Karpas-422 (cell line): ENCODE data around the gene GLIS1. TPM values are rescaled to one million over a fixed set of nuclear protein-coding genes. Genes with fewer than 3 reads are reported as not detected.

Experiments used
- DNase-seq: peaks from one replicate; pipeline ENCODE4 v3.0.0-alpha.2; 2015
- H2AFZ ChIP-seq: fragments of 200-600 bp; sonication (generic); 2 replicates; pipeline ENCODE4 v1.6.1; 2014; ENCODE audit warnings: antibody characterized with exemption, low read length, mixed read lengths
- H3K27ac ChIP-seq: fragments of 200-600 bp; sonication (generic); 2 replicates; pipeline ENCODE4 v1.5.1; 2014; ENCODE audit warnings: mild to moderate bottlenecking, low read length, moderate library complexity
- H3K27me3 ChIP-seq: fragments of 200-600 bp; sonication (generic); 2 replicates; pipeline ENCODE4 v1.6.1; 2014; ENCODE audit warnings: low read length, mixed read lengths
- H3K36me3 ChIP-seq: fragments of 200-600 bp; sonication (generic); 2 replicates; pipeline ENCODE4 v1.6.1; 2014; ENCODE audit warnings: low read length, mixed read lengths; ENCODE audit not compliant: insufficient read depth
- H3K4me1 ChIP-seq: fragments of 200-600 bp; sonication (generic); 2 replicates; pipeline ENCODE4 v1.6.1; 2014; ENCODE audit warnings: mild to moderate bottlenecking, low read length, mixed read lengths
- H3K4me2 ChIP-seq: fragments of 200-600 bp; sonication (generic); 2 replicates; pipeline ENCODE4 v1.6.1; 2014; ENCODE audit warnings: low read length, low read depth, mild to moderate bottlenecking; ENCODE audit not compliant: poor library complexity, severe bottlenecking
- H3K4me3 ChIP-seq: fragments of 200-600 bp; sonication (generic); 2 replicates; pipeline ENCODE4 v1.5.1; 2014; ENCODE audit warnings: mild to moderate bottlenecking, antibody characterized with exemption, low read length, mixed read lengths
- H3K79me2 ChIP-seq: fragments of 200-600 bp; sonication (generic); 2 replicates; pipeline ENCODE4 v1.6.1; 2014; ENCODE audit warnings: mild to moderate bottlenecking, low read length, mixed read lengths
- H3K9ac ChIP-seq: fragments of 200-600 bp; sonication (generic); 2 replicates; pipeline ENCODE4 v1.6.0; 2014; ENCODE audit warnings: low read length
- H3K9me2 ChIP-seq: fragments of 200-600 bp; sonication (generic), shearing (Covaris generic); replicated peaks from 2 replicates; pipeline ENCODE4 v1.6.0; 2014; ENCODE audit warnings: mild to moderate bottlenecking, low read length, moderate library complexity; ENCODE audit not compliant: insufficient read depth
- H3K9me3 ChIP-seq: fragments of 300-700, 200-600 bp; sonication (generic); 2 replicates; pipeline ENCODE4 v1.6.1; 2014; ENCODE audit warnings: low read length, mixed read lengths
- H4K20me1 ChIP-seq: fragments of 200-600 bp; sonication (generic); 2 replicates; pipeline ENCODE4 v1.6.1; 2014; ENCODE audit warnings: mild to moderate bottlenecking, antibody characterized with exemption, low read length, low read depth; ENCODE audit not compliant: insufficient read depth
- total RNA-seq: library from RNA; depleted of rRNA; stranded (reverse); fragments of >200 nt; shearing (Covaris generic); gene quantifications from 2 replicates; pipeline ENCODE4 v1.2.3, GENCODE V29; 2014; ENCODE audit warnings: low replicate concordance

GLIS1 gene
- total RNA-seq, 1 experiment from 2014 or later: not detected

DNA sequence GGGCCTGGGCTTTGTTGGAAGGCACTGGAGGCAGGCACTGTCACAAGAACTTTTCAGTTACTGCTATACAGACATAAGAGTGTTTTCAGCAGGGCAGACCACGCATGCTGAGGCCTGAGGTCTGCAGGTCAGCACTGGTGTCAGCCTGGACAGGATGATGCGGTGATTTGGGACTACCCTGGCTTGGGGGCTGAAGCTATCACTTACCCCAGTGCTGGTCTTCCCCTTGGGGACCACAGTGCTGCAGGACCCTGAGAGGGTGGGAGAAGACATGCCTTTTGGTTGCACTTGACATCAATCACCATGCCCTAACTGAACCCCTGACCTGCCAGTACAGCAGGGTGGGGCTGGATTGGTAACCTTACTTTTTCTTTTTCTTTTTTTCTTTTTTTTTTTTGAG is 270.6 kb downstream of the GLIS1 start:
- Histone ChIP-seq H3K4me1 (no peaks in the 10 kb centered on the region), H3K36me3 (no peaks in the 10 kb centered on the region), H3K27ac (no peak overlapping the region), H3K27me3 (no peaks in the 10 kb centered on the region), H3K9ac (no peak overlapping the region), H3K4me2 (no peak overlapping the region), H3K9me3 (no peaks in the 10 kb centered on the region), H3K9me2 (no peaks in the 10 kb centered on the region), H3K79me2 (no peaks in the 10 kb centered on the region), H3K4me3 (no peak overlapping the region), H2AFZ (no peak overlapping the region), H4K20me1 (no peaks in the 10 kb centered on the region)
- no peak for DNase-seq

DNA sequence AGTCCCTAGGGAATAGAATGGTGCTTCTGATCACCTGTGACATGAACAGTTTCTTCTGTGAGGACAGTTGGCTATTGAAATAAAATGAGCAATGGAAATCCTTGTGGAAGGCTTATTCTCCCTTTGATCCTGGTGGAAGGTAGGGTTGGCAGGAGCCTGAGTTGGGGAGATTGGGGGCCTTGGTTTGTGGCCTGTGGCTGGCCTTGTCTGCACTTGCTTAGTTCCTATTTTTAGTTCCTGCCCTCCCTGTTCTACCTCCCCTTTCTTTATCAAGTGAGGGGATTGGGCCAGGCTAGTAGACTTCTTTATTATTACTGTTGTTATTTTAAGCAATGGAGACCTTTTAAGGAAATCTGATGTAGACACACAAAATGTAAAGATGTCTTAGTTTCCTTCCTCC is 271.6 kb downstream of the GLIS1 start:
- H3K4me1 ChIP-seq: no peaks in the 10 kb centered on the region

DNA sequence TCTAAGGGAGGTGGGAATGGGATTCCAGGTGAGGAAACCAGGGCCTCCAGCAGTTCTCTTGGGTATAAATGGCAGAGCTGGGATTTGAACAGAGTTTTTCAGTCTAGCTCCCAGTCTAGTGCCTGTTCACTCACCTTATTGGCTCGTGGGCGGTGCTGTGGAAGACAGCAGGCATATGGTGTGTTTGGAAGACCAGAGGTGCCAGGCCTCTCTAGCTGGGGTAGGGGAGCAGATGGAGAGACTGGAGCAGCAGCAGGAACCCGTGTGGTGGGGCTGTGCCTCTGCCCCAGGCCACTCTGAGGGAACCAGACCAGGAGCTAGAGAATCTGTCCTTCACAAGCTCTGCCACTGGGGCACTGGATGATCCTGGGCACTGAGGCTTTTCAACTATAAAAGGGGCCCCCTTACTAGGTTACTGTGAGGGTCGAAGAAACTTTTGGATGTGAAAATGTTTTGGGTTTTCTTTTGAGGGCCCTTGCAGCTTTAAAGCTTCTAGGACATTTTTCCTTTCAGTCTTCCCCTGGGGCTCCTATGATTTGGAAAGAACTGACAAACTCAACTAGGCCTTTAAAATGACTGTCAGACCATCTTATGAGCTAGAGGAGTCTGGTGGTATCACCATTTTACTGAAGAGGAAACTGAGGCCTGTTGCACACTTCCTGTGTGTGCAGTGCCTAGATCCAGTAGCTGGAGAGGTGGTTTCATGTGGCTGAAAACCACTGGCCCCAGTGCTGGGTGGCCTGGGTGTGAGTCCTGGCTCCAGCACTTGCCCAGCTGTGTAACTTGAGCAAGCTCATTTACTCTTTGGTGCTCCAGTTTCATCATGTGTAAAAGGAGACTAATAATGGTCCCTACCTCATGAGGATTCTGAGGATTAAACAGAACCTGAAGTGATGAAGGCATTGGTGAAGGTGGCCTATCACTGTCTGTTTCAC is 273.7 kb downstream of the GLIS1 start:
- no peaks in the 10 kb centered on the region for H3K79me2 ChIP-seq
- no peak overlapping the region for H3K9ac ChIP-seq
- no peak overlapping the region for H2AFZ ChIP-seq
- H3K27me3 ChIP-seq: no peaks in the 10 kb centered on the region
- H3K9me2 ChIP-seq: no peaks in the 10 kb centered on the region
- H3K4me2 ChIP-seq: no peak overlapping the region
- no peaks in the 10 kb centered on the region for H3K36me3 ChIP-seq
- H4K20me1 ChIP-seq: no peaks in the 10 kb centered on the region
- H3K4me1 ChIP-seq: no peaks in the 10 kb centered on the region
- DNase-seq: no peak
- no peak overlapping the region for H3K27ac ChIP-seq
- H3K9me3 ChIP-seq: no peaks in the 10 kb centered on the region
- no peak overlapping the region for H3K4me3 ChIP-seq

More for the DNA sequence above, 271.6 kb downstream of the GLIS1 start:
- no peaks in the 10 kb centered on the region for H3K27me3 ChIP-seq
- no peak for DNase-seq
- H4K20me1 ChIP-seq: no peaks in the 10 kb centered on the region
- H3K9ac ChIP-seq: no peak overlapping the region
- H3K27ac ChIP-seq: no peak overlapping the region
- H3K4me2 ChIP-seq: no peak overlapping the region
- H3K79me2 ChIP-seq: no peaks in the 10 kb centered on the region
- no peak overlapping the region for H2AFZ ChIP-seq
- no peaks in the 10 kb centered on the region for H3K36me3 ChIP-seq
- H3K9me3 ChIP-seq: no peaks in the 10 kb centered on the region
- no peak overlapping the region for H3K4me3 ChIP-seq
- H3K9me2 ChIP-seq: no peaks in the 10 kb centered on the region

DNA sequence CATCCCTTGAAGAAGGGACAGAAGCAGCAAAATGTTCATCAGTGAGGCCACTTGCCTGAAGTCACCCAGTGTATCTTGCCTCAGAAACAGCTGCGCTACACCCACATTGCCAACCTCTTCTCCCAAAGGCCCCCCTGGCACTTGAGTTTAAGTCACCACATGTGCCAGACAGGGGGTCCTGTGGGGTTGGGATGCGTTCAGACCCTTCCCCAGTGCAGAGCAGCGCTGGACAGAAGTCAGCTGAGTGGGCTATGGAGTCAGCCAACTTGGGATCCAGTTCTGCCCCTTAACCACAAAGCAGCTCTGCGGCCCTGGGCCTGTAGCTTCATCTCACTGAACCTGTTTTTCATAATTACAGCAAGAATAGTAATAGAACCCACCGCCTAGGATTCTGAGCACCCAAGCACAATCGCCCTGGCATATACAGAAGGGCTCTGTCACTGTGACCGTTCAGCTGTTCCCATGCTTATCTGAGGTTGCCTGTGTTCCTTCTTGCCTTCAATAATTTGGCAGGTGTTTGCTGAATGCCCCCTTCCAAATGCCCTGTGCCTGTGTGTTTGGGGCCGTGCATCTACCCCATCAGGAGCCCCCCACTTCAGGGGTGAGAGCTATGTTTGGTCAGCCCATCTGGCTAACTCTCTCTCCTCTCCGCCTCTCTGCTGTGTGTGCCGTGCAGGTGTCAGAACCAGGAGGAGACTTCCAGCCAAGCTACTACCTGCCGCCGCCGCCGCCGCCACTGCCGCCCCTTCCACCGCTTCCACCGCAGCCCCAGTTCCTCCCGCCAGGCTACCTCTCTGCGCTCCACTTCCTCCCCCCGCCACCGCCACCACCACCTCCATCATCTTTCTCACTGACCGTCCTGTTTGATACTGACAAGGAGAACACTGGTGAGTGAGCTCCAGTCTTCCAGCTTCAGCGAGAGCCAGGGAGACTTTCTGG is 274.7 kb downstream of the GLIS1 start:
- Histone ChIP-seq H3K9me3 (no peaks in the 10 kb centered on the region), H3K27me3 (no peaks in the 10 kb centered on the region), H4K20me1 (no peaks in the 10 kb centered on the region), H3K79me2 (no peaks in the 10 kb centered on the region), H3K4me2 (no peak overlapping the region), H3K4me3 (no peak overlapping the region), H2AFZ (no peak overlapping the region), H3K36me3 (no peaks in the 10 kb centered on the region), H3K27ac (no peak overlapping the region), H3K9me2 (no peaks in the 10 kb centered on the region), H3K9ac (no peak overlapping the region), H3K4me1 (no peaks in the 10 kb centered on the region)
- peak; percentile 38 for DNase-seq

DNA sequence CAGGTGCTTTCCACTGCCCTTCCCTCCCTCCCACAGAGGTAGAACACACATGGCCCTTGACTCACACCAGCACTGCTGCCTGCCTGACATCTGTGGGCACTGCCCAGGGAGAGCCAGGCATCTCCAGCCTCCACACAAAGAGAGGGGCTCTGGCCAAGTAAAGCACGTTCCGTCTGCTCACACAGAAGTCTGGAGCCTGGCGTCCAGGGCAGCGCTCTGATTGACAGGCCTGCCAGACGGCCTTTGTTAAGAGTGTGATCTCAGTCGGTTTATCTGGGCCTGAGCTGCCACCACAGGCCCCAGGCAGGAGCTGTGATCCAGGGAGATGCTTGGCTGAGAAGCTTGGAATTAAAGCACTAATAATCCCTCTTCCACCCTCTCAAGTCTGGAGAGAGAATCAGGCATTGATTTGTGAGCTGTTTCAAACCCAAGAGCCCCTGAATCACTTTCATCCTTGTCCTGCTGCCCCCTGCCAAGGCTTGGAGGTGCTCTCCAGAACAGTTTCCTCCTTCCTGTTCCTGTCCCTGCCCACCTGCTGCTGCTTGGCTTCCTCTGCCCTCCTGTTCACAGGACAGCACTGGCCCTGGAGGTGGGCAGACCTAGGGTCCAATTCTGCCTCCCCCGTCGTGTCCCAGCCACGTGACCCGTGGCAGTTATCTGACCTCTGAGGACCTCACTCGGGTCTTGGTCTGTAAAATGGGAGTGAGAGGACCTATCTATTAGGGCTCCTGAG is 276.0 kb downstream of the GLIS1 start:
- H2AFZ ChIP-seq: no peak overlapping the region
- no peaks in the 10 kb centered on the region for H3K27me3 ChIP-seq
- H3K9ac ChIP-seq: no peak overlapping the region
- no peaks in the 10 kb centered on the region for H3K9me3 ChIP-seq
- H3K4me1 ChIP-seq: no peaks in the 10 kb centered on the region
- H3K79me2 ChIP-seq: no peaks in the 10 kb centered on the region
- no peaks in the 10 kb centered on the region for H4K20me1 ChIP-seq
- no peaks in the 10 kb centered on the region for H3K9me2 ChIP-seq
- no peak overlapping the region for H3K27ac ChIP-seq
- H3K36me3 ChIP-seq: no peaks in the 10 kb centered on the region
- H3K4me3 ChIP-seq: no peak overlapping the region
- H3K4me2 ChIP-seq: no peak overlapping the region
- DNase-seq: no peak

DNA sequence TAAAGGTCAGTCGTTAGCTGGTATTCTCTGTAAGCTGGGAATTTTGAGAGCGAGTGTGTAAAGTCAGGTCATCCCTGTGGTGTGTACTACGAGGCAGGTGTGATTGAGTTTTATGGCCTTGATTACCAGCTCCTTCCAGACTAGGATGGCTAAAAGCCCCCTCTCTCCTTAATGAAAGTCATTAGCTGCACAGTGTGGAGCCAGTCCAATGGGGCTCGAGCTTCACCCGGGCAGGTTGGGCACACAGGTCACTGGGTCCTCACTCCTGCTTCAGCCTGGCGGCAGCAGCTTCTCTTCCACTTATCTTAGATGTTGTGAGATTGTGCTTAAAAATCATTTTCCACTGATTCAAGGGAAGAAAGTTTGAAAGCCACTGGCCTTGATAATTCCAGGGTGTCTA is 276.8 kb downstream of the GLIS1 start:
- no peaks in the 10 kb centered on the region for H3K79me2 ChIP-seq
- no peaks in the 10 kb centered on the region for H3K27me3 ChIP-seq
- H2AFZ ChIP-seq: no peak overlapping the region
- no peaks in the 10 kb centered on the region for H4K20me1 ChIP-seq
- no peak for DNase-seq
- H3K36me3 ChIP-seq: no peaks in the 10 kb centered on the region
- no peaks in the 10 kb centered on the region for H3K9me2 ChIP-seq
- H3K4me1 ChIP-seq: no peaks in the 10 kb centered on the region
- no peak overlapping the region for H3K27ac ChIP-seq
- no peak overlapping the region for H3K4me3 ChIP-seq
- H3K9me3 ChIP-seq: no peaks in the 10 kb centered on the region
- H3K4me2 ChIP-seq: no peak overlapping the region
- H3K9ac ChIP-seq: no peak overlapping the region

DNA sequence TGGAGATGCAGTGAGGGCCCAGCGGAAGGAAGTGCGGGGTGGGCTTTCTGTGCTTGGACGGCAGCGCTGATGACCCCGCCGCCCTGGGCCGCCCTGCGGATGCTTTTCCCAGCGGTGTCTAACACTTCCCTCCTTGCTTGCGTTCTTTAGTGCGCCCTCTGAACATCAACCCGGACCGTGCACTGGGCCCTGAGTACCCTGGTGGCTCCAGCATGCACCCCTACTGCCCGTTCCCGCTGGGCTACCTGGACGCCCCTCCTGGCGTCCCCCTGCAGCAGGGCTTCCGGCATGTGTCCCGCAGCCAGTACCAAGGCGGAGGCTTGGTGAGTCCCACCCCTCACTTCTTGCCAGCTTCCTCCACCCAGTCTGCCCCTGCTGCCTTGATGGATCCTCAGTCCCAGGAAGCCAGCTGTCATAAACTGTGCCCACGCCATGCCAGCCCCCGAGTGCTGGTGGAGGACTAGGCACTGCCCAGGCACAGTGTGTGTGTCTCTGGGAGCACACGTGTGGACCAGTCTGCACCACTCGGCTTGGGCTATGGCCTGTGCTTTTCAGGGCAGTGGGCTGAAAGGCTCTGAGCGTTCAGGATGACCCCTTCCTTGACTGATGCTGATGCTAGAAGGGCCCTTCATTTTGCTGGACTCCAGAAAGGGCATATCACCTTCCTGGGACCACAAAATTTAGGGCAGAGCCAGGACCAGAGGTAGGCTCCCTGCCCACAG is 277.5 kb downstream of the GLIS1 start:
- no peak overlapping the region for H2AFZ ChIP-seq
- H3K9ac ChIP-seq: no peak overlapping the region
- H4K20me1 ChIP-seq: no peaks in the 10 kb centered on the region
- no peaks in the 10 kb centered on the region for H3K9me2 ChIP-seq
- H3K4me3 ChIP-seq: no peak overlapping the region
- H3K36me3 ChIP-seq: no peaks in the 10 kb centered on the region
- no peaks in the 10 kb centered on the region for H3K9me3 ChIP-seq
- no peak overlapping the region for H3K27ac ChIP-seq
- no peaks in the 10 kb centered on the region; the same call in 1 of the 2 replicates for H3K4me1 ChIP-seq
- no peaks in the 10 kb centered on the region for H3K79me2 ChIP-seq
- H3K4me2 ChIP-seq: no peak overlapping the region
- no peak for DNase-seq
- H3K27me3 ChIP-seq: no peaks in the 10 kb centered on the region
